ENCODE results near the gene TOB1.

TOB1 gene, protein sequence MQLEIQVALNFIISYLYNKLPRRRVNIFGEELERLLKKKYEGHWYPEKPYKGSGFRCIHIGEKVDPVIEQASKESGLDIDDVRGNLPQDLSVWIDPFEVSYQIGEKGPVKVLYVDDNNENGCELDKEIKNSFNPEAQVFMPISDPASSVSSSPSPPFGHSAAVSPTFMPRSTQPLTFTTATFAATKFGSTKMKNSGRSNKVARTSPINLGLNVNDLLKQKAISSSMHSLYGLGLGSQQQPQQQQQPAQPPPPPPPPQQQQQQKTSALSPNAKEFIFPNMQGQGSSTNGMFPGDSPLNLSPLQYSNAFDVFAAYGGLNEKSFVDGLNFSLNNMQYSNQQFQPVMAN

DNA sequence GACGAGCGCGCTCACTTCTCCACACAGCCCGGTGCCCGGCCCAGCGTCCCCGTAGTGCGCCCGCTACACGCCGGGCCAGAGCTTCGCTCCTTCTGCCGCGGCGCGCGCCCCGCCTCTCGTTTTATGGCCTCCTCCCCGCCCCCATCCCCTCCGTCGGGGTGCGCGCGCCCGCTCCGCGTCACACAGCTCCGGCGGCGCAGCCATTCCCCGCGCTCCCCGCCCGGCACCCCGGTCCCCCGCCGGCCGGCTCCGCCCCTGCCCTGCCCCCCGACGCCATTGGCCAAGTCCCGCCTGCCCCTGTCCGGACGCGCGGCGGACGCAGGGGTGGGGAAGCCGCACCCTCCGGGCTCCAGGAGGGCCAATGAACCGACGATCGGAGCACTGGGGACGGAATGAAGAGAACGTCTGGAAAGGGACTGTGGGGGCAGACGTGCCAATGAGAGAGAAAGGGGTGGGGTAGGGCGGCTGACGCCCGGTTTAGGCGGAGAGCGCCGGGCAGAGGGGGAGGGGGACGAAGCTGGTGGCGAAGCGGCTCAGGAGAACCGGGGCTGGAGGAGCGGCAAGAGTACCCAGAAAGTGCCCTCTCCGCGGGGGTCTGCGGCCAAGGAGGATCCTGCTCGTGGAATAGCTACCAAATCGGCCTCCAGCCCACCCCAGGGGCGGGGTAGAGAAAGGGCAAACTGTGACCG, at the start of gene TOB1:
Gene TOB1 (minus strand): TSS at position 94 of the 689 bp plus-strand sequence. CDS start 2,337 bp downstream, outside the sequence.
- peak; percentile 91 for DNase-seq

DNA sequence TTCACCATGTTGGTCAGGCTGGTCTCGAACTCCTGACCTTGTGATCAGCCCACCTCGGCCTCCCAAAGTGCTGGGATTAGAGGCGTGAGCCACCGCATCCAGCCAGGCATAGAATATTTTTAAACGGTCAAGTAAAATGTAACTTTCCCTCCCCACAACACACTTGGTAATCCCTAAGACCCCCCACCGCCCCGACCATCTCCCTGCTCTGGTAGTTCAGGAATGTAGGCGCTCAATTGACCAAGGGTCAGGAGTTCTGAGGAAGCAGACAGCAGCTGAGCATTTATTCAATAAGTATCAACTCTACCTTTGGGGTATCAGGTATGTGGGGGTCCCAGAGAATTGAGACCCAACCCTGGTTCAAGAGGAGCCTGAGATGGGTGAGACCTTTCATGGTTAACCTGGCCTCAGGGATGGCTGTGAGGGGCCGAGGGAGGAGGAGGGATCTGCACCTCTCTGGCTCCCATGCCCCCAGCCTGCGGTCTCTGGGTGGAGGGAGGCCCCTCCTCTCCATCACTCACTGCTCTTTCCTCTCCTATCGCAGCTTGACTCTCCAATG, 48.4 kb upstream of the TOB1 start:
- no peak for DNase-seq

DNA sequence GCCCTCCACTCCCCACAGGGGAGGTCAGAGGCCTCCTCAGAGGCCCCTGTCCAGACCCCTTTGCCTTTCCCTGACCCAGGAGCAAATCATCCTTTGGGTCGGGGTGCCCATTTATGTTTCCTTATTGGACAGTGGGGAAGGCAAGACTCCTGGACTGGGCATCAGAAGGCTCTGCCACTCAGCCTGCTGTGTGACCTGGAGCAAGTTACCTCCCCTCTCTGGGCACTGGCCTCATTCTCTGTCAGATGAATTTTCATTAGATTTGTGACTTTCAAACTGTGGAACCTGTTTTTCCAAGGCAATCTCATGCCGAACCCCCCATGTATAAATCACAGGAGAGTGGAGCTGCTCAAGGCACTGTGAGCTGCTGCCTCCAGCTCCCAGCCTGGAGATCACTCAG, 47.0 kb upstream of the TOB1 start:
- DNase-seq, result no peak

DNA sequence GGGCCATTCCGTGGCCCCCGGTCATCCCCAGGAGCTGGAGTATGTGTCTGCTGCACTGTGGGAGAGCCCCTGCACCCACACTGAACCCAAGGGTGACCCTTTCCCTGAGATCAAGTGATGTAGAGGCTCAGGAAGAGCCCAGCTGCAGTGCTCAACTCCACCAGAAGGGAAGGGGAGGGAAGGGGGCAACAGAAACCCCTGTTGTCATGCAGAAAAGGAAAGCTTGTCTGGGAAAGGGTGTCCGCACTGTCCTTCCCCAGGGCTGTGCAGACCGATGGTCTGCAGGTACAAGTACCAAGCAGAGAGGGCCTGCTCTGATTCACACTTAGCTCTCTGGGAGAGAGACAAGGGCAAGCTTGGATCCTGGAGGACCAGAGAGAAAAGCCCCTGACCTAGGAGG, 45.7 kb upstream of the TOB1 start:
- no peak for DNase-seq

DNA sequence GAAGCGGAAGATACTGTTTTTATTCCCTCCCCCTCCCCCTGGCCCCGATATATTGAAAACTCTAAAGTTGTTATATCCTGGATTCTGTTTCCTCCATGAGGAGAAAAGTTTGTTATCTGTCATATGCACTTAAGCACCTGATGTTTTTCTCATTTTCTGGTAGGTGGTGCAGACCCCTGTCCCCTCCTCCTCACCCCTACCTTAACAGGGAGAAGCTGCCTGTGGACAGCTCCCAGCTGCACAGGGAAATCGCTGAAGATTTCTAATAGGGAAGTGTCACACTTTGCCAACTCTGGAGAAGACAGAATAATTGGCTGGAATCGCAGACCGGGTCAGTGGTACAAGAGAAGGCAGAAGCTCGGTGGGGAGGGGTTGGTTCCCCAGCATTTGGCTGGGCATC, 45.3 kb upstream of the TOB1 start:
- DNase-seq, result no peak

DNA sequence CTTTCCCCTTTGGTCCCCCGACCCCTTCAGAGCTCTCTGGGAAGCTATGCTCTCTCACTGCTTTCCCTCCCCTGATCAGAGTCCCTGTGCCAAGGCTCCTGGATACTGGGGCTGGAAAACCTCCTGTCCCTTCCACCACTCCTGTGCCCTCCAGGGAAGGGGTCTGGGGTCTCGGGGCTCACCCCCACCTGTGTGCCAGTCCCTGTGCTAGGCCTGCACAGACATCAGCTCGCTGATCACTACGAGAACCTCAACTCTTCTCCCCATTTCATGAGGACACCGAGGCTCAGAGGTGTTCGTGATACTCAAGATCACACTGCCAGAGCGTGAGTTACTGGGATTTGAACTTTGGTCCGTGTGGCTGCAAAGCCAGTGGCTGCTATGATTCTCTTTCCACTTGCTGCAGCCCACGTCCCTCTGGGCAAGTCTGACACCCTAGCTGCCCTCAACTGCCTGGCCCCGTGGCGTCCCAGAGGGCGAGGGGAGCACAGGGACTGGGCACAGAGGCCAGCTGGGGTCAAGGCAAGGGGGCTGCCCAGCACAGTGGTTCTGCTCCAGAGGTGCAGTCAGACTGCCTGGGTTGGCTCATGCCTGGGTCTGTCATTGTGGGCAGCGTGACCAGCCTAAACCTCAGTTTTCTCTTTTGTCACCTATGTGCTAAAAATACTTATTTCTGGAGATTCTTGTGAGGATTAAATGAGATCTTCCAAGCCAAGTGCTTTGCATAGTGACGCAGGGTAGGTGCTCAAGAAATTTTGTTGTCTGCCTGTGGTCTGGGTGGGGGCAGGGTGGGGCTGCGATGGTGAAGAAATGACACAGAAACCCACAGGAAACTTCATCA, 43.8 kb upstream of the TOB1 start:
- DNase-seq, result peak; percentile 56

DNA sequence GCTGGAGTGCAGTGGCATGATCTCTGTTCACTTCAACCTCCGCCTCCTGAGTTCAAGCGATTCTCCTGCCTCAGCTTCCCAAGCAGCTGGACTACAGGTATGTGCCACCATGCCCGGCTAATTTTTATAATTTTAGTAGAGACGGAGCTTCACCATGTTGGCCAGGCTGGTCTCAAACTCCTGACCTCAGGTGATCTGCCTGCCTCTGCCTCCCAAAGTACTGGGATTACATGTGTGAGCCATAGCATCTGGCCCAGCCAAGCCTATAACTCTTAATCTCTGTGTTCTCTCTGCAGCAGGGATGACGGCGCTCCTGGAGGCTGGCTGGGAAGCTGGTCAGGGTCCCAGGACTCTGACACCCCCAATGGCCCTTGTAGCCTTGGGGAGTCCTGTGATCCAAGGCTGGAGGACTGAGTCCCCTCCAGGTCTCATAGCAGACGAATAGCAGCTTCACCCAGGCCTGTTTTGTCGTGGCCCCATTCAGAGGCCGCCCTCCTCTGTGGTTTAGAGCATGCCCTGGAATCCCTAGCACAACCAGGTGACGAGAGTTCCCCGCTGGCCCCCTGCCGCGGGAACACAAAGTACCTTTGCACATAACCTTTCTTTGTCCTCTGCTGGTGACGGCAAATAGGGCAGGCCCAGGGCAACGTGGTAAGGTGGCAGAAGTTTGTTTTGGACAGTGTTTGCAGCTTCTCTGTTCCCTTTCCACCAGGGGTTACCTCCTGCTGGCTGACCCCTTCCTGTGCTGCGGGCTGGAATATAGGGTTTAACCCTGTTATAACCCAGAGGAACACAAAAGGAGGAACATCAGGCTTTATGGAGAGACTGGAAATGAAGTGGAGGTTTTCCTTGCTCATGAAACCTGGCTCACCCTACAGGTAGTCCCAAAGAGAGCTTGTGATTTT, 43.0 kb upstream of the TOB1 start:
- no peak for DNase-seq

DNA sequence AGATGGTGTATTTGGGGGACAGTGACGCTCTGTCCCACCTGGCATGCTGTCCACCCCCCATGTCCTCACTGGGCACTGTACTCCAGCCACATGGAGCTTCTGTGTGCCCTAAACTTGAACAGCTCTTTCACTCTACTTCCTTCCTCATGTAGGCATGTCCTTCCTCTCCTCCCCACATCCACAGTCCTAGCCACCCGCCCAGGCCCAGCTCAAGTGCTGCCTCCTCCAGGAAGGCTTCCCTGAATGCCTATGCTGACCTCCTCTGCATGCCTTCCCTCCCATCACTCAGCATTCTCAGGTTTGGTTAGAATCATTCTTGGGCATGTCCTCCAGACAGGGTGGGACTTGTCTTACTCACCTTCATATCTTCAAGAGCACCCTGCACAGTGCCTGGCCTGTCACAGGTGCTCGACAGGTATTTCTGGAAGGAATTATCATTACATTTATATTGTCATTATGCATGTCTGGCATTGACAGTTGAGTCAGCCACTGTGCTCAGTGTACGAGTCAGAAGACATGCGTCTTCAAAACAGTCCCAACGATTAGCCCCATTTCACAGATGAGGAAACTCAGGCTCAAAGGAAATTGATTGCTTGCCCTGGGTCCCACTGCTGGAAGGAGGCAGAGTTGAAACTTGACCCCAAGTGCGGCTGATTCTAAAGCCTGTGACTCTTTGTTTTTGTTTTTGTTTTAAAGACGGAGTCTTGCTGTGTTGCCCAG, 42.1 kb upstream of the TOB1 start:
- DNase-seq, result no peak

DNA sequence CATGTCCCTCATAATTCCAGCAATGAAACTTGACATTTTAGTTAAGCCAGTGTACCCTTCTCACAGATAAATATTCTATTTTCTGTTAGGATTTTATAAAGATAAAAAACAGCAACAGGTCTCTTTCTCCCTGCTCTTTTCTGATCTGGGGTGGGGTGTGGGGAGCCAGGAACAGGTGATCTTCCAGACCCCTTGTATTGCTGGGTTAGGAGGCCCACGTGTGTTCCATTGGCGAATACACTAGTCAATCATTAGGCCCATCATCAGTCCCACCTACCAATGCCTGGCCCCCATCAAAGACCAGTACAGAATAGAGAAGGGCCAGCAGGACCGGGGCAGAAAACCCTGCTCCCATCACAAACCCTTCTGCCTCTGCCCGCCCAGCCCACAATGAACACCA, 40.3 kb upstream of the TOB1 start:
- DNase-seq, result no peak

DNA sequence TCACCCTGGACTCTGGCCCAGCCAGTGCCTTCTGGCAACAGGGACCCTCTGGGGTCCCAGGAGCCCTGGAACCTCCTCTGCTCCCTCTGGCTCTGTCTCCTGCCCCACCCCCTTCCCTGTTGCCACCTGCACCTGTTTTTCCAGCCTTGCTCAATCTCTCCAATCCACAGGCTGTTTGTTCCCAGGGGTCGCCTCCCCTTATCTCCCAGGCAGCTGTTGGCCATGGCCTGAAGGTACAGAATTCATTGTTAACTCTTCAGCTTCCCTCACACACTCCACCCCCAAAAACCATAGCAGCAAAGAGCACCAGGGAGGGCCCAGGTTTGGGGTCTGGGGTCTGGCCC, 39.3 kb upstream of the TOB1 start:
- DNase-seq, result no peak

DNA sequence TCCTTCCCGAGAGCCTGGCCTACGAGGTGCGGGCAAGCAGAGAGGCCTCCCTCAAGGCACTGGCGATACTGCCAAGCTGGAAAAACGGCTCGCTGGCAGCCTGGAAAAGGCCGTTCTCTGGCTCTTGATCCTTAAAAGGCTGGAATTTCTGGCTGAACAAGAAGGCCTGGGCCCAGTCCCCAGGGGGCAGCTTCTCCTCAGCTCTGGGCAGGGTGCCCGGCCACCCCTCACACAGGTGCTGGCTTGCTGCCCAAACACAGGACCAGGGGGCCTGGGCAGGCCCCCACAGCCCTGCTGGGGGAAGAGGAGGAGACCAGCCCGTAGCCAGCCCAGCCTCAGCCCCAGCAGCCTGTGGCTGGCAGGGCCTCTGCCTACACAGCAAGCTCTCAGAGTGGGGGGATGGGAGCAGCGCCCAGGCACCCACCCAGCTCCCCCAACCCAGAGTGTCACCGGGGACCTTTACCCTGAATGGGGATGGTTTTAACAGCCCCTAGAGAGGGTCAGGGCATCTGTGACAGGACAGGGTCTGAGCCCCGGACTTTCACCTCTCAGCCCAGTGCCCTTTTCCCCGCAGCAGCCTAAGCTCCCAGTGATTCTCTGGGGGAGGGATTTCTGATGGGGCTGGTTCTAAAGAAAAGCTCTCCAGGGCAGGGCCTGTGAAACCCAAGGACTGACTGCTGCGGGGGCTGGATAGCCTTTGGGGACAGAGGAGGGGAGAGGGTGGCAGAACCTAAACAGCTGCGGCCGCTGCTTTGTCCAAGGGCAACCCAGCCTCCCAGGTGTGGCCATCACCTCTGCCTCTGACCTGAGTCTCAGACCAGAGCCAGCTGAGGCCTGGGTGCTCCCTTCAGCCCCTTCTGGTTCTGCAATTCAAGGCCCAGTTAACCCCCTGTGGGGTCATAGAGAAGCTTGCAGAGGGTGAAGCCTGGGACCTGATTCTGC, 38.6 kb upstream of the TOB1 start:
- DNase-seq, result no peak

DNA sequence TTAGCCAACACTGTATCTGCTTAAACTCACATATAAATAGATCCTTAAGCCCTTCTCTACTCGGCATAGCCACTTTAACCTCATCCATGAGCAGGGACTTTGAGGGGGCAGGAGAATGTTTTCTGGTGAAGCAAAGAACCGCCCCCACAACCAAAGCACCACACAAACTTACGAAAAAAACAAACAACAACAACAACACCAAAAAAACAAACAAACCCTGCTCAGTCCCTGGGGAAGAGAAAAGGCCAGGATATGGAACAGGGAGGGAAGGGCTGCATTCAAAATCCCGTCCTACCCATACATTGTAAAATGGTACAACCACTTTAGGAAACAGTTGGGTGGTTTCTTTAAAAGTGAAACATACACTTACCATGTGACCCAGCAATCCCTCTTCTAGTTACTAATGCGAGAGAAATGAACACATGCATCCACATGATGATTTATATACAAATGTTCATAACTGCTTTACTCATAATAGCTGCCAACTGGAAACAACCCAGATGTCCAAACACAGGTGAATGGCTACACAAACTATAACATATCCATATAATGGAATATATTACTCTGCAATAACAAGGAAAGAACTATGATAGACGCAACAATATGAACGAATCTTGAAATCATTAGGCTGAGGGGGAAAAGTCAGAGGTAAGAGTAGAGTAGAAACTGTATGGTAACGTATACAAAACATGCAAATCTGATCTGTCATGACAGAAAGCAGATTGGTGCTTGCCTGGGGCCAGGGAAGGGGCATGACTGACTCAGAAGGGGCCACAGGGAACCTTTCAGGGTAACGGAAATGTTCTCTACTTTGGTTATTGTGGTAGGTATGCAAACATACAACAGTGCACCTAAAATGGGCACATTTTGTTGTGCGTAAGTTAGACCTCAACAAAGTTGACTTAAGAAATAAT, 37.7 kb upstream of the TOB1 start:
- DNase-seq, result peak; percentile 21

DNA sequence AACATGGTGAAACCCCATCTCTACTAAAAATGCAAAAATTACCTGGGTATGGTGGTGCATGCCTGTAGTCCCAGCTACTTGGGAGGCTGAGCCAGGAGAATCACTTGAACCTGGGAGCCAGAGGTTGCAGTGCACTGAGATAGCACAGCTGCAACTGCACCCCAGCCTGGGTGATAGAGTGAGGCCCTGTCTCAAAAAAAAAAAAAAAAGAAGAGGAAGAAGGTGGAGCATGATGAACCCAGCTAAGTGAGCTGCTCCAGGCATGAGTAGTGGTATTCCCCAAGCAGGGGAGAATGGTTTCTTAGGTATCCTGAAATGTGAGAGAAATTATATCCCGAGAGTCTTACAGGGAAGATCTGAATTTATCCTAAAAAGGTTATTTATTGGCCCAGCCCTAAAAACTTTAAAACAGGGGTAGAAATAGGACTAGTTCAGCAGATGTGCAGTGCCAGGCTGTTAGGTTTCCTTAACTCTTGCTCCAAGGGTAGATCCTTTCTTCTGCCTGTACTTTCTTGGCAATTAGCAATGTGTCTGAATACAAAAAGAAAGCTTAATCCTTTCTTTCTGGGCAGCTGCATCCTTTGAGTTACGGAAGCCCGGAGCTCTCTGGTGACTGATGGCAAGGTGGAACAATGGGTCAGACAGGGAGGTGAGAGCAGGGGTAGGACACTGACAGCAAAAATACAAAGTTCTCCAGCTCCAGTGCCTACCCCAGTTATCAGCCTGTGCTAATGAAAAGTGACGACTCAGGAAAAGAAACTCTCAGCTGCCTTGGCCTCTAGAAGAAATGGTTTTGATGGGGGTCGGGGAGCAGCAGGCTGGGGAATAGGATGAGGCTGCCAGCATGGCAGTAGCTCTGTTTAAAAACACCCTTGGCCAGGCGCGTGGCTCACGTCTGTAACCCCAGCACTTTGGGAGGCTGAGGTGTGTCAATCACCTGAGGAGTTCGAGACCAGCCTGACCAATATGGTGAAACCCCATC, 36.5 kb upstream of the TOB1 start:
- no peak for DNase-seq

DNA sequence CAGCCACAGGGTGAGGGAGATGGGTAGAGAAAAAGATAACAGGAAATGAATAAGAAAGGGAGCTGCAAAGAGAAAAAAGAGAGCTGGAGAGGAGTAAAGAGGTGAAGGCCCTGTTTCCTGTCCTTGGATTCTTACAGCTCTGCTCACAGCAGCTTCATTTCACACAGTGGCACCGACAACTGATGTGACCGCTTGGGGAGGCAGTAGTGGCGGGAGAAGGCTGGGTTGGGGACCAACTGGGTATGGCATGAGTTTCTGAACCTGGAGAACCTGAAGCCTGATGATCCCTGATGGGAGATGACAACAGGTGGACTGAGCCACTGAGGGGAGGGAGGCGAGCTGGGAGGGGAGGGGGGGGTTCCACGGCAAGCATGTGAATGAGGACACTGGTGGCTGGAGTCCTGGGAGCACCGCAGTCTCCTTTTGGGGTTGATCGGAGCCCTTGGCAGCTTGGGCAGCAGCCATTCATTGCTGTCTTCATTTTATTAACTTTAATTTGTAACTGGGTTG, 34.3 kb upstream of the TOB1 start:
- DNase-seq, result no peak

DNA sequence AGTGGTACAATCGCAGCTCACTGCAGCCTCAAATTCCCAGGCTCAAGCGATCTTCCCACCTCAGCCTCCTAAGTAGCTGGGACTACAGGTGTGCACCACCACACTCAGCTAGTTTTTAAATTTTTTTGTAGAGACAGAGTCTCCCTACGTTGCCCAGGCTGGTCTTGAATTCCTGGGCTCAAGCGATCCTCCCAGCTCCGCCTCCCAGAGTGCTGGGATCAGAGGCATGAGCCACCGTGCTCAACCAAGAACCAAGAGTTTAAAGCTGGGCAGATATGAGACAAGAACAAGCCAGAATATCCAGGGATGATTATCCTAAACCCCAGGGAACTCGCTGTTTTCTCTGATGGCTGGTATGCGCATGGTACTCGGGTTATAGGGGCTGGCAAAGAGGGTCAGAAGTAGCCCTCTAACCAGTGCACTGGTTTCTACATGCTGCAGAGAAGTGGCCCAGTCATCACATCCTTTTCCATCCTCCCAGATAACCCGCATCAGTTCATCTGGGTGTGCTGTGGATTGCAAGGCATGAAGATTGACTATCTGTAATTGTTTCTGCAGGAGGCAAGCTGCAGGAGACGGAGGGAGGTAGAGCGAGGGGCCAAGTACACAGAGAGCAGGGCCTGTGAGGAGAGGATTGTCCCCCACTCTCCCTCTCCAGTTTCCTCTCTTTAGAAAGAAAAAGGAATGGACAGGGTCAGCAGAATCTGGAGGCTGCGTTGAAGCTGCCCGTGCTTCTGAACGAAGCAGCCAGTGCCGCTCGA, 33.6 kb upstream of the TOB1 start:
- DNase-seq, result no peak

DNA sequence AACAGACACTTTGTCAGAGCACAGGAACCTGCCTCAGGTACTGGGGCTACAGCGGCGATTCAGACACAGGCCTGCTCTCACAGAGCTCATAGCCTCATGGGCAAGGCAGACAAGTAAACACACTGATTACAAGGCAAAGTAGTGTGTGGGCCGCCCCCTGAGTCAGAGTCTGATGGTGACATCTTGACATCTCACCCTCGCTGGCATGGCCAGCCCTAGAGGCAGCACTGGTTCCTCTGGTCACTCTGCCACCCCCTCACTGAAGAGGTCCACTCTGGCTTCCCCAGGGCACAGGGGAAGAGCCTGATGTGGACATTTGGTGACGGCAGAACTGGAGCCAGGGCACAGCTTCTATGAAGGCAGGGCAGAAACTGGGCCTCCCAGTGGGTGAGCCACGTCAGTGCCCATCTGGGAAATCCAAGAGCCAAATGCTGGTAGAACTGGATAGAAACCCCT, 32.9 kb upstream of the TOB1 start:
- no peak for DNase-seq
